GM12878 (cell line): ENCODE data around the gene ZBTB4.

Experiments
- HDGF ChIP-seq: fragments of 450-650 bp; IDR thresholded peaks from 2 replicates; pipeline ENCODE4 v1.6.1; 2016; ENCODE audit warnings: antibody characterized with exemption
- JUND ChIP-seq: IDR thresholded peaks from 2 replicates; pipeline ENCODE4 v1.6.1; 2012; ENCODE audit warnings: low read depth, mild to moderate bottlenecking, low read length, improper control_type of control experiment, moderate library complexity
- KDM1A ChIP-seq: fragments of 200-600 bp; sonication (generic); IDR thresholded peaks from 2 replicates; pipeline ENCODE4 v1.6.1; 2016; ENCODE audit warnings: borderline replicate concordance
- POLR2A ChIP-seq: IDR thresholded peaks from 2 replicates; pipeline ENCODE4 v1.6.1; 2011; ENCODE audit warnings: low read depth, mild to moderate bottlenecking, low read length
- RCOR1 ChIP-seq: conservative IDR thresholded peaks from 2 replicates; pipeline ENCODE4 v1.6.1; 2012; ENCODE audit warnings: low read depth, low read length, improper control_type of control experiment
- TAF1 ChIP-seq: IDR thresholded peaks from 2 replicates; pipeline ENCODE4 v1.6.1; 2011; ENCODE audit warnings: mild to moderate bottlenecking, low read depth, low read length, borderline replicate concordance
- YY1 ChIP-seq: IDR thresholded peaks from 2 replicates; pipeline ENCODE4 v1.6.1; 2011; ENCODE audit warnings: low read depth, mild to moderate bottlenecking, low read length
- ZZZ3 ChIP-seq: IDR thresholded peaks from 2 replicates; pipeline ENCODE4 v1.6.1; 2011; ENCODE audit warnings: low read depth; ENCODE audit not compliant: control insufficient read depth, insufficient read length
- TF ChIP-seq, protein P1 (sequence below), 3 experiments: IDR thresholded peaks in 2 of 3; conservative IDR thresholded peaks in 1 of 3; 2 replicates each; pipeline ENCODE4 v1.5.1; 2011; ENCODE audit warnings: low read depth in 3 of 3, low read length in 3 of 3, mild to moderate bottlenecking in 3 of 3, control low read depth in 2 of 3, moderate library complexity in 2 of 3, inconsistent platforms in 1 of 3, mixed read lengths in 1 of 3; ENCODE audit not compliant: control insufficient read depth in 2 of 3, insufficient read depth in 1 of 3; ENCODE audit errors: extremely low read depth in 1 of 3
- TF ChIP-seq, protein P2 (sequence below): IDR thresholded peaks from 2 replicates; pipeline ENCODE4 v1.6.1; 2012; ENCODE audit warnings: mild to moderate bottlenecking, low read depth, low read length
- TF ChIP-seq, protein P3 (sequence below): IDR thresholded peaks from 2 replicates; pipeline ENCODE4 v1.6.1; 2012; ENCODE audit warnings: low read depth, low read length, improper control_type of control experiment
- TF ChIP-seq, protein P4 (sequence below): fragments of 450-650 bp; IDR thresholded peaks from 2 replicates; pipeline ENCODE4 v1.6.1; 2017; ENCODE audit warnings: mild to moderate bottlenecking, moderate library complexity

DNA sequence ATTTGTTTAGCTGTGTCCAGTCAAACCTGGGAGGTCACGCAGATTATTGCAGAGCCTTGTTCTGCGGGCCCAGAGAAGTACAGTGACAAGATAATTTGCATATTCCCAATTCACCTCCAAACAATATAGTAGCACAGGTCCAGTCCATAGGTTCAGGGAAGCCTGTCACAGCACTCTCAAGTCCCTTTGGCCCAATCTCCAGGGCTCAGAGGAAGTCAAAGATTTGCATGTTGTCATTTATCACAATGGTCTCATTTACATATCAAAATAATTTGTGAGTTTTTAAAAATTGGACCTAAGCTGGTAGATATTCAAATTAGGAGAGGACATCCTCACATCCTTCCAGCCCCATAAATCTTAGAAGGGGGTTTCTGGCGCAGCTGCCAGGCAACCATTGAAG lies 11.9 kb downstream of the ZBTB4 start:
- TF ChIP-seq YY1 (no peak), RCOR1 (no peak), HDGF (no peak), ZZZ3 (no peak), JUND (no peak), KDM1A (no peak), POLR2A (no peak), TAF1 (no peak)
- TF ChIP-seq, protein P1, sequence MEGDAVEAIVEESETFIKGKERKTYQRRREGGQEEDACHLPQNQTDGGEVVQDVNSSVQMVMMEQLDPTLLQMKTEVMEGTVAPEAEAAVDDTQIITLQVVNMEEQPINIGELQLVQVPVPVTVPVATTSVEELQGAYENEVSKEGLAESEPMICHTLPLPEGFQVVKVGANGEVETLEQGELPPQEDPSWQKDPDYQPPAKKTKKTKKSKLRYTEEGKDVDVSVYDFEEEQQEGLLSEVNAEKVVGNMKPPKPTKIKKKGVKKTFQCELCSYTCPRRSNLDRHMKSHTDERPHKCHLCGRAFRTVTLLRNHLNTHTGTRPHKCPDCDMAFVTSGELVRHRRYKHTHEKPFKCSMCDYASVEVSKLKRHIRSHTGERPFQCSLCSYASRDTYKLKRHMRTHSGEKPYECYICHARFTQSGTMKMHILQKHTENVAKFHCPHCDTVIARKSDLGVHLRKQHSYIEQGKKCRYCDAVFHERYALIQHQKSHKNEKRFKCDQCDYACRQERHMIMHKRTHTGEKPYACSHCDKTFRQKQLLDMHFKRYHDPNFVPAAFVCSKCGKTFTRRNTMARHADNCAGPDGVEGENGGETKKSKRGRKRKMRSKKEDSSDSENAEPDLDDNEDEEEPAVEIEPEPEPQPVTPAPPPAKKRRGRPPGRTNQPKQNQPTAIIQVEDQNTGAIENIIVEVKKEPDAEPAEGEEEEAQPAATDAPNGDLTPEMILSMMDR (IDR thresholded peaks at IDR 0.05 in 2 of 3, conservative IDR thresholded peaks at IDR 0.05 in 1 of 3; ENCODE audit: control insufficient read depth in 2 of 3, extremely low read depth in 1 of 3, insufficient read depth in 1 of 3, low read depth in 3 of 3, low read length in 3 of 3) = no peak
- TF ChIP-seq, protein P2, sequence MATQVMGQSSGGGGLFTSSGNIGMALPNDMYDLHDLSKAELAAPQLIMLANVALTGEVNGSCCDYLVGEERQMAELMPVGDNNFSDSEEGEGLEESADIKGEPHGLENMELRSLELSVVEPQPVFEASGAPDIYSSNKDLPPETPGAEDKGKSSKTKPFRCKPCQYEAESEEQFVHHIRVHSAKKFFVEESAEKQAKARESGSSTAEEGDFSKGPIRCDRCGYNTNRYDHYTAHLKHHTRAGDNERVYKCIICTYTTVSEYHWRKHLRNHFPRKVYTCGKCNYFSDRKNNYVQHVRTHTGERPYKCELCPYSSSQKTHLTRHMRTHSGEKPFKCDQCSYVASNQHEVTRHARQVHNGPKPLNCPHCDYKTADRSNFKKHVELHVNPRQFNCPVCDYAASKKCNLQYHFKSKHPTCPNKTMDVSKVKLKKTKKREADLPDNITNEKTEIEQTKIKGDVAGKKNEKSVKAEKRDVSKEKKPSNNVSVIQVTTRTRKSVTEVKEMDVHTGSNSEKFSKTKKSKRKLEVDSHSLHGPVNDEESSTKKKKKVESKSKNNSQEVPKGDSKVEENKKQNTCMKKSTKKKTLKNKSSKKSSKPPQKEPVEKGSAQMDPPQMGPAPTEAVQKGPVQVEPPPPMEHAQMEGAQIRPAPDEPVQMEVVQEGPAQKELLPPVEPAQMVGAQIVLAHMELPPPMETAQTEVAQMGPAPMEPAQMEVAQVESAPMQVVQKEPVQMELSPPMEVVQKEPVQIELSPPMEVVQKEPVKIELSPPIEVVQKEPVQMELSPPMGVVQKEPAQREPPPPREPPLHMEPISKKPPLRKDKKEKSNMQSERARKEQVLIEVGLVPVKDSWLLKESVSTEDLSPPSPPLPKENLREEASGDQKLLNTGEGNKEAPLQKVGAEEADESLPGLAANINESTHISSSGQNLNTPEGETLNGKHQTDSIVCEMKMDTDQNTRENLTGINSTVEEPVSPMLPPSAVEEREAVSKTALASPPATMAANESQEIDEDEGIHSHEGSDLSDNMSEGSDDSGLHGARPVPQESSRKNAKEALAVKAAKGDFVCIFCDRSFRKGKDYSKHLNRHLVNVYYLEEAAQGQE = no peak
- TF ChIP-seq, protein P3, sequence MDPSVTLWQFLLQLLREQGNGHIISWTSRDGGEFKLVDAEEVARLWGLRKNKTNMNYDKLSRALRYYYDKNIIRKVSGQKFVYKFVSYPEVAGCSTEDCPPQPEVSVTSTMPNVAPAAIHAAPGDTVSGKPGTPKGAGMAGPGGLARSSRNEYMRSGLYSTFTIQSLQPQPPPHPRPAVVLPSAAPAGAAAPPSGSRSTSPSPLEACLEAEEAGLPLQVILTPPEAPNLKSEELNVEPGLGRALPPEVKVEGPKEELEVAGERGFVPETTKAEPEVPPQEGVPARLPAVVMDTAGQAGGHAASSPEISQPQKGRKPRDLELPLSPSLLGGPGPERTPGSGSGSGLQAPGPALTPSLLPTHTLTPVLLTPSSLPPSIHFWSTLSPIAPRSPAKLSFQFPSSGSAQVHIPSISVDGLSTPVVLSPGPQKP = no peak
- TF ChIP-seq, protein P4, sequence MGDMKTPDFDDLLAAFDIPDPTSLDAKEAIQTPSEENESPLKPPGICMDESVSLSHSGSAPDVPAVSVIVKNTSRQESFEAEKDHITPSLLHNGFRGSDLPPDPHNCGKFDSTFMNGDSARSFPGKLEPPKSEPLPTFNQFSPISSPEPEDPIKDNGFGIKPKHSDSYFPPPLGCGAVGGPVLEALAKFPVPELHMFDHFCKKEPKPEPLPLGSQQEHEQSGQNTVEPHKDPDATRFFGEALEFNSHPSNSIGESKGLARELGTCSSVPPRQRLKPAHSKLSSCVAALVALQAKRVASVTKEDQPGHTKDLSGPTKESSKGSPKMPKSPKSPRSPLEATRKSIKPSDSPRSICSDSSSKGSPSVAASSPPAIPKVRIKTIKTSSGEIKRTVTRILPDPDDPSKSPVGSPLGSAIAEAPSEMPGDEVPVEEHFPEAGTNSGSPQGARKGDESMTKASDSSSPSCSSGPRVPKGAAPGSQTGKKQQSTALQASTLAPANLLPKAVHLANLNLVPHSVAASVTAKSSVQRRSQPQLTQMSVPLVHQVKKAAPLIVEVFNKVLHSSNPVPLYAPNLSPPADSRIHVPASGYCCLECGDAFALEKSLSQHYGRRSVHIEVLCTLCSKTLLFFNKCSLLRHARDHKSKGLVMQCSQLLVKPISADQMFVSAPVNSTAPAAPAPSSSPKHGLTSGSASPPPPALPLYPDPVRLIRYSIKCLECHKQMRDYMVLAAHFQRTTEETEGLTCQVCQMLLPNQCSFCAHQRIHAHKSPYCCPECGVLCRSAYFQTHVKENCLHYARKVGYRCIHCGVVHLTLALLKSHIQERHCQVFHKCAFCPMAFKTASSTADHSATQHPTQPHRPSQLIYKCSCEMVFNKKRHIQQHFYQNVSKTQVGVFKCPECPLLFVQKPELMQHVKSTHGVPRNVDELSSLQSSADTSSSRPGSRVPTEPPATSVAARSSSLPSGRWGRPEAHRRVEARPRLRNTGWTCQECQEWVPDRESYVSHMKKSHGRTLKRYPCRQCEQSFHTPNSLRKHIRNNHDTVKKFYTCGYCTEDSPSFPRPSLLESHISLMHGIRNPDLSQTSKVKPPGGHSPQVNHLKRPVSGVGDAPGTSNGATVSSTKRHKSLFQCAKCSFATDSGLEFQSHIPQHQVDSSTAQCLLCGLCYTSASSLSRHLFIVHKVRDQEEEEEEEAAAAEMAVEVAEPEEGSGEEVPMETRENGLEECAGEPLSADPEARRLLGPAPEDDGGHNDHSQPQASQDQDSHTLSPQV = no peak
